NCI-H146 (cell line): ENCODE measurements around the gene GPER1.
"Not testable (repeated sequence)": the region's sequence is repeated elsewhere in the genome, so short reads cannot be mapped to it uniquely, and the experiment has no call there.

Experiments used
- DNase-seq: peaks from one replicate; lab custom pipeline; 2025; lab: John Stamatoyannopoulos, UW

GPER1 gene

GRCh38 chr7:1087952-1088920 is at the start of gene GPER1:
Gene GPER1 (plus strand): TSS chr7:1088113. CDS start chr7:1091729, 3,616 bp downstream.
- no peak for DNase-seq

- DNase-seq = not testable (repeated sequence)
These were observed 47.7 kb upstream of the GPER1 start for GRCh38 chr7:1040233-1040632.

GRCh38 chr7:1040790-1041189 is 47.1 kb upstream of the GPER1 start:
- no peak for DNase-seq

- DNase-seq = no peak
These were observed 46.1 kb upstream of the GPER1 start for GRCh38 chr7:1041551-1042491.

- no peak for DNase-seq
These were observed 45.5 kb upstream of the GPER1 start for GRCh38 chr7:1042492-1042833.

DNA sequence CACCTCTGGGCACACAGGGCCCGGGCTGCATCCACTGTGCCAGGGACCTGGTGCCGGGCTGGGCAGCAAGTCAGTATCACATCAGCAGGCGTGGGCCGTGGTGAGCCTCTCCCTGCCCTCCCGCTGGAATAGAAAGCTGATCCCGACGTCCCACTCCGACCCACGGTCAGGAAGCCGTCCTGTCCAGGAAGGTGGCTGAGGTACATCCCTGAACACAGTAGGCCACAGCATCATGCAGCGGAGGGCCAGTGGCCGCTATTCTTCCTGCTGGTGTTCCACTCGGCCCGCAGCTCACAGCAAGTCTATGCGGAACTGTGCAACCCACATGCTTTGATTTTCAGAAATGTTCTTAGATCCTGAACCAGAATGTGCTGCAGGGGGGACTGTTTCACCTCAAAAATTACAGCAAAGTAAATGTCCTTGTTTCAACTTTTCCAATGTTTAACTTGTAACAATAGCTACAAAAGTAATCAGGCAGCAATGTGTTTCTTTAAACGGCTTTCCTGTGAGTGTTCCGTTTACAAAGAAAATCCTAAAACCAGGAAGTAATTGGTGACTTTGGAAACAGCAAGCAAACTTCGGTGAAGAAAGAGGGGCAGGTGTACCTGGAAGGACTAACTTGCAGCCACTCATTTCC is 44.2 kb upstream of the GPER1 start:
- DNase-seq = no peak

DNA sequence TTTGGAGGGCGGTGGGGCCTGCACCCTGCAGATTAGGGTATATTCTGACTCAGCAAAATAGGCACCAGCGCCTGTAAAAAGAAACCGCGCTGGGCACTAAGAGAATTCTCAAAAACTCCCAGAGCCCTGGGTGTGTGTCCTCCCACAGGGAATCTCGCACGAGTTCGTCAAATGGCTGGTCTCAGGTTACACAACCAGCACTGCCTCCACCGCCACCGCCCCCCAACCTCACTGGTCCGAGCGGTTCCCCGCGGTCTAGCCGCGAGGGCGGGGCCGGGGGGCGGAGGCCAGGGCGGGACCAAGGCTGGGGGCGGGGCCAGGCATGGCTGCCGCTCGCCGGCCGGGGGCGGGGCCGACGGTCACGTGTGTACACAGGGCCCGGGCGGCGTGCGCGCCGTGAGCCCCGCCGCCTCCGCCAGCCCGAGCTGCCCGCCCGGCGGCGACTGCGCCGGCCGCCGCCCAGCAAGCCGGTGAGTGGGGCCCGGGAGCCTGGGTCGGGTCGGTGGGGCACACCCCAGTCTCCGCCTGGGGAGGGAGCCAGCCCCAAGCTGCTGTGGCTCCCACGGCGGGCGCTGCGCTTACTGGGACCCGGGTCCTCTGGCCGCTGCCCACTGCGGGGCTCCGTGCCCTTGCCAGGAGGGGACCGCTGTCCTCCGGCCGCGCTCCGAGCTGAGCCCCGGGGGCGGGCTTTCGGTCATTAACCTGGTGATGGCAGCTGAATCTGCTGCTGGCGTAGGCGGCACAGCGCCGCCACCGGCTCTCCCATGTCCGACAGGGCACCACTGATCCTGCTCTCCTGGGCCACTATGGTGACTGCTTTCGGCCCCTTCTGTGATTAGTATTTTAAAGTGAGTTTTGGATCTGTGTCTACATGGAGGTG is 43.5 kb upstream of the GPER1 start, which contains the start of gene GPR146:
GPR146 (plus strand) TSS at position 358 of the 880 bp plus-strand sequence. CDS start 12,970 bp downstream, outside the sequence.
- peak; percentile 92 for DNase-seq

GRCh38 chr7:1045069-1046063 is 42.5 kb upstream of the GPER1 start:
- no peak for DNase-seq

DNA sequence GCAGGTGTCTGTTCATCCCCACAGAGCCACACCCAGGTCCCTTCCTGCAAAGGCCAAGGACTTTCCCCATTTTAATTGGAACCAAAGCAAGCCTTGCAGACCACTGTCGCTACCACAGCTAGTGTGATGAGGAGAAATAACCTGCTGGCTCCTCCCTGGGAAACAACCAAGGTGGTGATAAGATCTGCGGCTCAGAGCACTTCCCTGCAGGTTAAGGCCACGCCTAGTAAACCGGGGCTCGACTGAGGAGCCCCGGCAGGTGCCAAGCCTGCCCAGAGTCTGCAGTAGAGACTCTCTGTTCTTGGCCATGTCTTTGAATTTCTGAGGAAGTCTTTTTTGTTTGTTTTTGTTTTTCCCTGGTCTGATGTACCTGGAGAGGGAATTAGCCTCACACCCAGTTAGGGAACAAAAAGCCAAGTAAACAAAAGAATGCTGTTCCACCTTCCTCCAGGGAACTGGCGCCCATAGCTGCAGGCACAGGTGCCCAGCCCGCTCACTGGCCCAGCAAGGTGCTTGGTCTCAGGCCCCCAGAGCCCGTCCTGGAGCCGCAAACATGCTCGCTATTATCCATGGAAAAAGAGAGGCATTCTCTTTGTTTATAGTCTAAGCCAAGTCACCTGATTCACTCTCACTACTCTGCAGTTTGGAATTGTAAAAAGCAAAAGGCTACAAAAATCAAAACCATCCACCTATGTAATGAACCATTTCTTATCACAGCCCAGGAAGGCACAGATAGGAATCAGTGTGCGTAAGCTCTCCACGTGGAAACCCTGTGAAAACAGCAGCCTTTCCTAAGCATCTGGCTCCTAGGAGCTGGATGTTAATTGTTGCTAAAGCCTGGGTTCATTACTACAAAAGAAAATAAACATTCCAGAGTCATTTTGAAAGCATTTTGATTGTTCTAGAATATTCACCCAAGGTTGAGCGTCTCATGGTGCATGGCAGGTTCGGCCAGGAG is 40.9 kb upstream of the GPER1 start:
- DNase-seq = no peak

DNA sequence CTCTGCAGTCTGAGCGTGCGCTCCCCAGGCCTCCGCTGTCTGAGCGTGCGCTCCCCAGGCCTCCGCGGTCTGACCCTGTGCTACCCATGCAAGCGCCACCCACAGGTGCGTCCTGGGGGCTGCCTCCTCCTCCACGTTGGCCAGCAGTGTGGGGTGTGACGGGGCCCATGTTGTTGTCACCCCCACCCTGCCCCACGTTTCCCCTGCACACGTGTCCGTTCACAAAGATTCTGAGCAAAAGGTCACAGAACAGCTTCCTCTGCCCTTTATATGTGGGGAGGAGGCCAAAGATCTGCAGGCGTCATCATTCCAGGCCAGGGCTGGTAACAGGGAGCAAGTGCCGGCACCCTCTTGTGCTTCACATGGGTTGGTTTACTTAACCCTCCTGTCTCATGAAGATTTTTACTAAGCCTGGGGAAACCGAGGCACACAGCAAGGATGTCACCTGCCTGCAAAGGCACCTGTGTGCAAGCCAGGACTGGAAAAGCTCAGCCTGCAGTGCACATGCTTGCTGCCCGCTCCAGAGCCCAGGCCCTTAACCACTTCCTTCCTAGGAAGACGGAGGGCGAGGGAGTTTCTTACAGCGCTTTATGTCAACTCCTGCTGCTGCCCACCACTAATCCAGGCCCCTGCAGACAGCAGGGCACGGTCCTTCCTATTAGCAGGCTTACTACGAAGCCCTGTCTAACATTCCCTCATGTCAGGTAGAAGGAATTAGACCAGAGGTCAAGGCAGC is 38.7 kb upstream of the GPER1 start:
- DNase-seq = no peak

GRCh38 chr7:1049801-1050200 is 38.1 kb upstream of the GPER1 start:
- DNase-seq = no peak

- DNase-seq = no peak
These were observed 37.5 kb upstream of the GPER1 start for GRCh38 chr7:1050254-1050906.

DNA sequence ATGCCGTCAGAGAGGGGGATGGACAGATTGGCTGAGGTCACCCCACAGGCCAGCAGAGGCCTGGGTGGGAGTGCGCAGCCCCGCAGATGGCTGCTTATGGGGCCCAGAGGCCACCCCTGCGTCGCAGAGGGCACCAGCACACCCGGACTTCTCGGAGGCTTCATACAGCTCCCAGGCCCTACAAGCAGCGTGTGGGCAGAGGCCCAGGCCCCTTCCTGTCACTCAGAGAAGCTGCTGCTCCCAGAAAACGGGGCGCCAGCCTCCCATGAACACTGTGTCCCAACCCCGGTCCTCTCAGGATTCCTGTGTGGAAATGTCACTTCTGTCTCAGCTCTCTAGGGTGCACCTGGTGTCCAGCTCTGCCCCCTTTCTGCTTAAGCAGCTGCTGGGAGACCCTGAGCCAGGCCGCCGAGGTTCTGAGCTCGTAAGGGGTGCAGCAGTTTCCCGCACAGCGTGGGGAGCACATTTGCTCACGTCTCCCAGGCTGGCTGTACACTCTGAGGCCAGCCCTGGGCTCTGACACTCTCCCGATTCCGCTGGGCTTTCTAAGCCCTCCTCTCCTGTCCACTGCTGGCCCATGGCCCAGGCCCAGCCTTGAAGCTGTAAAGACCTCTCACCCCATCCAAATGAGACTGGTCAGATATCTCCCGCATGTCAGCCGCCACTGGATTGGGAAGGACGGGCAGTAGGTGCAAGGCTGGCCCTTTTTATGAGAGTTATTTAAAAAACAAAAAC is 36.8 kb upstream of the GPER1 start:
- DNase-seq = no peak

- no peak for DNase-seq
These were observed 35.7 kb upstream of the GPER1 start for GRCh38 chr7:1052031-1052818.

GRCh38 chr7:1053002-1053411 is 34.9 kb upstream of the GPER1 start:
- DNase-seq = no peak
